Left hindlimb (tissue), 1 donor: Measurements from ENCODE around the gene PPP6R1.

Experiments
- DNase-seq: peaks from one replicate; pipeline ENCODE4 v3.0.0-alpha.2; 2018

Gene PPP6R1

DNA sequence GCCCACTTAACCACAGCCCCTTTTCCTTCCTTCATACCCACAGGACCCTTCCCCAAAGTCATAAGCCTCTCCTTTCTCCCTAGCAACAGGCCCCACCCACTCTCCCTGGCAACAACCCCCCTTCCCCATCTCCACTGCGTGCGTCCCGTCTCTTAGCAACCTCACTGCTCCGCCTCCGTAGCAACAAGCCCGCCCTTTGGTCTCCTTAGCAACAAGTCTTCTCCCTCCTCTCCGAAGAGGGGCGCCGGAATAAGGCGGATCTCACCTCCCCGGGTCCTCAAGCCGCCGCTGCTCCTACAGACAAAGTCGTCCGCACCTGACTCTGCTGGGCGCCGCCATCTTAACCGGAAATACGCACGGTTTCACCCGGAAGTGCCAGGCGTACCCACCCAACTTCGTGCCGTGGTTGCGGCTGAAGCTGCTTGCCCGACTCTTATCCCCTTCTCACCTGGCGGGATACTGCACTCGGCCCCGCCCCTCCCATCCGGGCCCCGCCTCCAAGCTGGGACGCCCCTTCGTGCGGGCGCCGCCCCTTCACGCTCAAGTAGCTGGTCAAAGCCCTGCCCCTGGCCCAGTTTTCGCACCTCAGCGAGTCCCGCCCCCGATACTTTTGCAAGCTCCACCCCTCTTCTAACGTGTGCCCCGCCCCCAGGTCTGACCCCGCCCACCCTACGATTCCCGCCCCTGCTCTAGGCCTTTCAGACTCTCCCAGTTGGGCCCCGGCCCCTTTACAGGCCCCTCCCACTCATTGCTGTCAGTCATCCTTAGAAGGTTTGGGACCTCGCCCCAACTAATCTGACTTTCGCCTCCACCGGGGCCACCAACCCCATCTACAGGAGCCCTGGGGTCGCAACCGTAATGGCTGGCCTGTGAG is 21.2 kb upstream of the PPP6R1 start, which contains the start of gene HSPBP1:
Gene HSPBP1, minus strand, starts transcription at position 341 of the 874 bp plus-strand sequence. CDS start 502 bp downstream, outside the sequence.
- peak; percentile 95 for DNase-seq

DNA sequence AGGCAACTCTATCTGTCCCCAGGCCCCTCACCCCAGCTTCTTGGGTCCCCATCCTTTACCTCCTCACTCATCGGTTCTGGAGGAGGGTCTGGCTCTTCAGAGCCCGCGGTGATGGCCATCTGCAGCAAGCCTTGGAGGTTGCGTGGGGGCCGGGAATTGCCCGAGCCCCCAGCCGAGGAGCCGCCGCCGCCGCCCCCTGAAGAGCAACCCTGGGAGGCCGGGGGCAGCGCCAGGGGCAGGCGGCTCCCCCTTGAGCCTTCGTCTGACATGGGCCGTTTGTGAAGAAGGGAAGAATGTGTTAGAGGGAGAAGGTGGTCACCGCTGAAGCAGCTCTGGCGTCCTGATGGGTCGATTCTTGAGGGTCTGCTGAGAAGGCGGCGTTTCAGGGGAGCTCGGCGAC is 20.5 kb upstream of the PPP6R1 start:
- DNase-seq, result no peak

GRCh38 chr19:55278391-55279135 is 19.7 kb upstream of the PPP6R1 start:
- DNase-seq, result no peak

DNA sequence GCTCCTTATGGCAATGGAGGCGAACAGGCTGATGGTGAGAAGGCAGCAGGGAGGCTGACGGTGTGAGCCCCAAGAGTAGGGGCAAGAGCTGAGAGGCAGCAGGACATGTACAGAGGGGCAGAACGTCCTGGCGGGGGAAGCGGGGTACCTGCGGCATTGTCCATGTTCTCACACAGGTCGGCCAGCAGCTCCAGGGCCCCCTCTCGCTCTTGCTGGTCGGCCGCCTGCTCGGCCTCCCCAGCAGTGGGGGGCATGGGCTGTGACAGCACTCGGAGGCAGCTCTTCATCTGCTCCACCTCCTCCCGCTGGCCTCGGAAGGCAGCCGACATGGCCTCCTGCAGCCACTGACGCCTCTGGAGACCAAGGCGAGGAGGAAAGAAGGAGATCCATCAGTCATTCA is 18.7 kb upstream of the PPP6R1 start:
- no peak for DNase-seq

DNA sequence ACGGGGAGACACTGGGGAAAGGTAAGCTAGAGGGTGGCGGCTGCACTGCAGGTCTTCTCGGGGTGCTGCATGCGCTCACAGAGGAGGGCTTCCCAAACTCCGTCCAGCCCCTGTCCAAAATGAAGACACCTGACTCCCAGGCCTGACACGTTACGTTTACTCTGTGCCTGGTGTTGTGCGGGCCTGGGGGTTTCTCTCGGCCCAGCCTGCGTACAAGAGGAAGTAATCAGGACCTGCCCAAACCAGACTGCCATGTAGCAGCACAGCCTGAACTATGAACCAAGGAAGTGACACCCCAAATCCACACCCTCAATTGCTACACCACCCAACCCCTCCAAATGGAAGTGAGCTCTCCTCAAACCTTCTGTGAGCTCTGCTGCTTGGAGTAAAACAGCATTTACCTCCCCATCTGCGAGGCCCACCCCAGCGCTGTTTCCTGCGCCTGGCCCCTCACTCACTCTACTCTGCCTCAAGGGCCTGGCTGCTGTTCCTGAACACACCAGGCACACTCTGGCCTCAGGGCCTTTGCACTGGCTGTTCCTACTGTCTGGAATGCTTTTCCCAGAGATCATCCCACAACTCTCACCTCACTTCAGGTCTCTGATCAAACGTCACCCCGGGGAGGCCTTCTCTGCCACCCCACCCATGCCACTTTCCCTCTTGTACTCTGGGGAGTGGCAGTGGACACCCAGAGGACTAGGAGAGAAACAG is 18.1 kb upstream of the PPP6R1 start:
- no peak for DNase-seq

GRCh38 chr19:55275851-55276719 is 17.3 kb upstream of the PPP6R1 start:
- no peak for DNase-seq

DNA sequence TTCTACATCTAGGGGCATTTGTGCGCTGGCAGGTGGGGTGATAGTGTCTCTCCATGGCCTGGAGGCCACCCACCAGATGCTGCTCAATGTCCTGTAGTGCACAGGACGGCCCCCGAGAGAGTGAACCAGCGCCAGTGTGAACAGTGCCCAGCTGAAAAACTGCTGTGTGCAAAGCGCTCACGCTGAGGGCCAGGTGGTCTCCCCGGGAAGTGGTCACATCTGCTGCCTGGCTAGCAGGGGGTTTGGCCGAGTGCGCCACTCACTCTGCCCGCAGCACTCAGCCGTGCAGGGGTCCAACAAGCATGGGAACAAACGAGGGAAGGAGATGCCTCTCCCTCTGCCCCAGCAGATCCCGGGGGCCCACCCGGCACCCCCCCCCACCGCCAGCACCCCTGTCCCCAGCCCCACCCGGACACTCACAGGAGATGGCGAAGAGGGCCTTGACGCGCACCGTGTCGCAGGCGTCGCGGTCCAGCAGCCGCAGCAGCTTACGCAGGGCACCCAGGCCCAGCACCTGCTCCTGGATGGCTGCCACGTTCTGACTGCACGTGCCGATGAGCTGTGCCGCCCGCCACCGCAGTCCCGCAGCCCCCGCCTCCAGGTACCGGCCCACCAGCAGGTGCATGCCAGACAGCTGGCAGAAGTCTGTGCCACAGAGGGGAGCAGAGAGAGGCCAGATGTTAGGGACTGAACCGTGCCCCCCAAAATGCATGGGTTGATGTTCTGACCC is 15.3 kb upstream of the PPP6R1 start:
- no peak for DNase-seq

DNA sequence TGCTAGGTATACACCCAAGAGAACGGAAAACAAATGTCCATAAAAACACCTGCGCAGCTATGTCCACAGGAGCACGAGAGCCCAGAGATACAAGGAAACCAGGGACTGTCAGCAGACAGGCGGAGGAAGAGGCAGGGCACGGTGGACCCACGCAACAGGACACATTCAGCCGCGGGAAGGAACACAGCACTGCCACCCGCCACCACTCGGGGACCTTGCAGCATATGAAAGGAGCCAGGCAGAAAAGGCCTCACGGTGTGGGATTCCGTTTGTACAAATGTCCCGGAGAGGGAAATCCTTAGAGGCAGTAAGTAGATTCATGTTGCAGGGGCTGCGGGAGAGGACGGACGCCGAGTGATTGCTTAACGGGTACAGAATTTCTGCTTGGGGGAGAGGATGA is 13.3 kb upstream of the PPP6R1 start:
- no peak for DNase-seq

DNA sequence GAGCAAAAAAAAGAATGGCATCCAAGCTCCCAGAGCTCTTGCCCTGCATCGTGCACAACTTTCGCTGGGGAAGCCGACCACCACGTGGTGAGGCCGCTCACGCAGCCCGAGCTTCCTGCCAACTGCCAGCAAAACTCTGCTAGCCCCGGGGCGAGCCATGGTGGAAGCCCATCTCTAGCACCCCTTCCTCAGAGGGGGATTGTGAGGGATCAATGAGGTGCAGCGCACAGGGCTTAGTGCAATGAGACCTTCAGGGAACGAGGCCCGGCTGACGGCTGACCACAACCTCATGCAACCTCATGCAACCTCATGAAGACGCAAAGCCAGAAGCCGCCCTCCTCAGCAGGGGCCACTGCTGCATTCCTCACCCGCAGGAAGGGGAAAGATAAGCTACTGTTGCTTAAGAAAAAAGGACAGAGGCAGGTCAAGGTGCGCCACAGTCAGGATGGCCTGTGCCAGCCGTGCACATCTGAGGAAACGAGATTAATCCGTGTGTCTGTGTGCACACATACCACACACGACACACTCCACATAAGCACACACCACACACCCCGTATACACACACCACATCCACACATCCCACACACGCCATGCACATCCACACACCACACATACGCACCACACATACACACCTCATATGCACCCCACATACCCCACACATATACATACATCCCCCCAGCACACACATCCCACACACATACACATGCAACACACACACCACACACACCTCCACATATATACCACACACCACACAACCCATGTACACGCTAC is 11.5 kb upstream of the PPP6R1 start:
- DNase-seq, result no peak

- no peak for DNase-seq
Observed at GRCh38 chr19:55269299-55269698, 10.5 kb upstream of the PPP6R1 start.

DNA sequence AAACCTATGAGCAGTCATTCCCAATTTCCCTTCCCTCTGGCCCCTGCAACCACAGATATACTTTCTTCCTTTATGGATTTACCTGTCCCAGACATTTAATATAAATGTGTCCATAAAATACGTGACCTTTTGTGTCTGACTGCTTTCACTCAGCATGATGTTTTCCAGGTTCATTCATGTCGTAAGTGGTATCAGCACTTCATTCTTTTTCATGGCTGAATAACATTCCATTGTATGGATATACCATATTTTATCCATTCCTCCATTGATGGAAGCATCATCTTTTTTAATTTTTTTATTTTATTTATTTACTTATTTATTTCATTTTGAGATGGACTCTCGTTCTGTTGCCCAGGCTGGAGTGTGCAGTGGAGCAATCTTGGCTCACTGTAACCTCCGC is 8.0 kb upstream of the PPP6R1 start:
- DNase-seq, result no peak

- no peak for DNase-seq
Observed at GRCh38 chr19:55266404-55266803, 7.6 kb upstream of the PPP6R1 start.

- no peak for DNase-seq
Observed at GRCh38 chr19:55265723-55266386, 7.0 kb upstream of the PPP6R1 start.

GRCh38 chr19:55265173-55265572 is 6.4 kb upstream of the PPP6R1 start:
- DNase-seq, result no peak

- DNase-seq, result no peak
Observed at GRCh38 chr19:55264531-55264930, 5.7 kb upstream of the PPP6R1 start.

DNA sequence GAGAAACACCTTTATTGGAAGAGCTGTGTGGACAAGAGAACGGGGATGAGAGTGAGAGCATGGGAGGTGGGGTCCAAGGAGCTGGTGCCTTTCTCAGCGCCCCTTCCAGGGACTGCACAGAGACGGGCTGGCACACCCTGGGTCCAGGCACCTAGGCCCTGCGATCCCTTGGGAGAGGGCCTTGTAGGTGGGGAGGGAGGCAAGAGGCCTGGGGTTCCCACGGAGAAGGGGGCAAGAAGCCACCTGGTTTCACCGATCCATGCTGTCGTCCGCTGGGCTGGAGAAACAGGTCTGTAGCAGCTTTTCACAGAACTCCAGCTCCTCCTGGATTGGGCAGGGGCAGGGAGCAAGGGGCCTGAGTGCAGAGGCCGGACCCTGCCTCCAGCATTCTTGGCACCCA is 3.5 kb upstream of the PPP6R1 start:
- no peak for DNase-seq

- no peak for DNase-seq
Observed at GRCh38 chr19:55261671-55262126, 2.9 kb upstream of the PPP6R1 start.

GRCh38 chr19:55259540-55260210 is 858 bp upstream of the PPP6R1 start:
- DNase-seq, result no peak

DNA sequence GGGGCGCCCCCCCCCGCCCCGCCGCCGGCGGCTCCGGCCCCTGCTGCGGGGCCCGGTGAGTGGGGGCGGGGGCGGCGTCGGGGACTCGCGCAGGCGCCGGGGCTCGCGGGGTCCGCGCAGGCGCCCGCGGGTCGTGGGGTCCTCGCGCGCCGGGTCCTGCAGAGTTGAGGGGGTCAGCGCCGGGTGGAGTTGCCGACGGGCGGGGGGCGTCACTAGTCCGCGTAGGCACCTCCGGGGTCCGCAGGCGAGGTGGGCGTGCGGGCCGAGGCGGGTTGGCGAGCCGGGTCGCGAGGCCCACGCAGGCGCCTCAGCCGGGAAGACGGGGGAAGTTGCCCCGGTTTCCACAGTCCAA is 365 bp downstream of the PPP6R1 start:
- no peak for DNase-seq
